IMR-90 (cell line): ENCODE results near the gene XPR1. TPM values are rescaled to one million over a fixed set of nuclear protein-coding genes. Genes with fewer than 3 reads are reported as not detected.

Experiments used
- ATAC-seq: fragments of 200-7000 bp; cut with Tn5 transposase; 2 replicates; pipeline ENCODE4 v1.9.1; 2020; ENCODE audit warnings: low read depth, mild to moderate bottlenecking, moderate library complexity
- BruUV-seq: library from RNA; stranded (reverse); fragments of 400-500 nt; replicated peaks from 2 replicates; lab custom pipeline; 2021; lab: Mats Ljungman, UMichigan
- CTCF ChIA-PET: fragments of 300-600 bp; formaldehyde crosslinking; extraction: SDS; loops from one replicate; lab custom pipeline; 2021; ENCODE audit warnings: antibody characterized with exemption; lab: Yijun Ruan, JAX
- POLR2A ChIA-PET: fragments of 300-600 bp; sonication (Branson Sonifier 250); formaldehyde crosslinking; loops from one replicate; lab custom pipeline; 2022; ENCODE audit warnings: antibody characterized with exemption; ENCODE audit not compliant: unreplicated experiment; lab: Charles Lee
- DNase-seq: peaks from one replicate; pipeline ENCODE4 v3.0.0; 2013
- H2AFZ ChIP-seq: replicated peaks from 2 replicates; pipeline ENCODE3; 2013; ENCODE audit warnings: low read length, mild to moderate bottlenecking; ENCODE audit not compliant: poor library complexity
- H2AK5ac ChIP-seq: 2 replicates; pipeline ENCODE4 v1.6.1; 2013; ENCODE audit warnings: low read depth, low read length, inconsistent platforms
- H2AK9ac ChIP-seq: replicated peaks from 2 replicates; pipeline ENCODE3; 2013; ENCODE audit warnings: mild to moderate bottlenecking, low read depth, low read length, moderate library complexity; ENCODE audit not compliant: poor library complexity
- H2BK120ac ChIP-seq: 2 replicates; pipeline ENCODE4 v1.6.1; 2013; ENCODE audit warnings: low read depth, low read length, inconsistent platforms
- H2BK15ac ChIP-seq: 3 replicates; pipeline ENCODE4 v1.6.1; 2013; ENCODE audit warnings: low read depth, low read length, inconsistent platforms
- H2BK20ac ChIP-seq: 2 replicates; pipeline ENCODE4 v1.6.1; 2013; ENCODE audit warnings: low read depth, mild to moderate bottlenecking, inconsistent platforms, low read length, moderate library complexity
- H2BK5ac ChIP-seq: 2 replicates; pipeline ENCODE4 v1.6.1; 2013; ENCODE audit warnings: mild to moderate bottlenecking, low read depth, low read length, inconsistent platforms; ENCODE audit not compliant: poor library complexity, severe bottlenecking
- H3K14ac ChIP-seq: replicated peaks from 2 replicates; pipeline ENCODE4 v1.6.1; 2013; ENCODE audit warnings: low read depth, low read length, inconsistent platforms
- H3K18ac ChIP-seq: 2 replicates; pipeline ENCODE4 v1.6.1; 2013; ENCODE audit warnings: low read depth, low read length, control low read depth
- H3K23ac ChIP-seq: 2 replicates; pipeline ENCODE4 v1.6.1; 2013; ENCODE audit warnings: low read depth, low read length, inconsistent platforms
- H3K27ac ChIP-seq: 2 replicates; pipeline ENCODE4 v1.5.1; 2013; ENCODE audit warnings: mild to moderate bottlenecking, control low read depth, low read length; ENCODE audit not compliant: insufficient read depth
- H3K27me3 ChIP-seq: 2 replicates; pipeline ENCODE4 v1.6.1; 2013; ENCODE audit warnings: low read length; ENCODE audit not compliant: control insufficient read depth, insufficient read depth
- H3K36me3 ChIP-seq: 2 replicates; pipeline ENCODE4 v1.6.1; 2013; ENCODE audit warnings: low read length, mixed read lengths; ENCODE audit not compliant: control insufficient read depth, insufficient read depth
- H3K4ac ChIP-seq: 2 replicates; pipeline ENCODE4 v1.6.1; 2013; ENCODE audit warnings: low read depth, low read length, inconsistent platforms
- H3K4me1 ChIP-seq: 2 replicates; pipeline ENCODE4 v1.6.1; 2013; ENCODE audit warnings: low read length, mixed read lengths; ENCODE audit not compliant: control insufficient read depth, insufficient read depth
- H3K4me2 ChIP-seq: 2 replicates; pipeline ENCODE4 v1.6.1; 2013; ENCODE audit warnings: low read depth, mild to moderate bottlenecking, control low read depth, low read length, moderate library complexity
- H3K4me3 ChIP-seq: 2 replicates; pipeline ENCODE4 v1.5.1; 2013; ENCODE audit warnings: low read depth, mild to moderate bottlenecking, control low read depth, low read length, moderate library complexity; ENCODE audit not compliant: insufficient read depth
- H3K56ac ChIP-seq: 2 replicates; pipeline ENCODE4 v1.6.1; 2013; ENCODE audit warnings: low read length, inconsistent platforms; ENCODE audit not compliant: insufficient read depth; ENCODE audit errors: extremely low read depth
- H3K79me1 ChIP-seq, 2 experiments: 2 replicates each; pipeline ENCODE4 v1.6.1; 2013; ENCODE audit warnings: low read length in 2 of 2, inconsistent platforms in 1 of 2, low read depth in 1 of 2
- H3K9ac ChIP-seq: 2 replicates; pipeline ENCODE4 v1.6.1; 2013; ENCODE audit warnings: low read depth, low read length, control low read depth
- H3K9me1 ChIP-seq: 2 replicates; pipeline ENCODE4 v1.6.1; 2013; ENCODE audit warnings: low read length, inconsistent platforms; ENCODE audit not compliant: insufficient read depth
- H3K9me3 ChIP-seq: 2 replicates; pipeline ENCODE4 v1.6.1; 2013; ENCODE audit warnings: low read length; ENCODE audit not compliant: control insufficient read depth, insufficient read depth
- H4K20me1 ChIP-seq: 2 replicates; pipeline ENCODE4 v1.6.1; 2013; ENCODE audit warnings: low read length, inconsistent platforms; ENCODE audit not compliant: insufficient read depth
- H4K5ac ChIP-seq: 2 replicates; pipeline ENCODE4 v1.6.1; 2013; ENCODE audit warnings: mild to moderate bottlenecking, low read depth, low read length, control low read depth
- H4K8ac ChIP-seq, 2 experiments: 2 replicates each; pipeline ENCODE4 v1.6.1; 2013; ENCODE audit warnings: low read depth in 2 of 2, low read length in 2 of 2, control low read depth in 1 of 2, inconsistent platforms in 1 of 2
- H4K91ac ChIP-seq: 2 replicates; pipeline ENCODE4 v1.6.1; 2013; ENCODE audit warnings: low read depth, low read length, inconsistent platforms; ENCODE audit not compliant: insufficient read depth
- FOS ChIP-seq: fragments of 150-350 bp; IDR thresholded peaks from 2 replicates; pipeline ENCODE4 v1.6.1; 2016; ENCODE audit warnings: low read depth, low read length
- POLR2A ChIP-seq: IDR thresholded peaks from 2 replicates; pipeline ENCODE4 v1.6.1; 2012; ENCODE audit warnings: mild to moderate bottlenecking, low read depth, low read length
- RCOR1 ChIP-seq: IDR thresholded peaks from 2 replicates; pipeline ENCODE4 v1.6.1; 2012; ENCODE audit warnings: mild to moderate bottlenecking, low read length, improper control_type of control experiment; ENCODE audit not compliant: insufficient replicate concordance
- RFX5 ChIP-seq: IDR thresholded peaks from 2 replicates; pipeline ENCODE4 v1.8.0; 2012; ENCODE audit warnings: low read depth, mild to moderate bottlenecking, low read length, moderate library complexity
- WGBS, 2 experiments: methylation state at CpG; one replicate each; pipeline versions ENCODE4 v1.1.5 to v1.1.7; 2013; ENCODE audit warnings: missing lambda C conversion rate in 2 of 2; ENCODE audit not compliant: insufficient read length in 1 of 2; ENCODE audit errors: extremely low coverage in 2 of 2; 5-methylcytosine and 5-hydroxymethylcytosine counted together
- dilution Hi-C: fragments of 300-500 bp; cut with HindIII; formaldehyde crosslinking; loops from one replicate; pipeline ENCODE4 v1.14.3; 2018; ENCODE audit warnings: low sequenced_read_pairs; ENCODE audit not compliant: unreplicated experiment
- in situ Hi-C: fragments of 300-500 bp; cut with MboI; formaldehyde crosslinking; loops from 3 replicates; pipeline ENCODE4 v1.14.3; 2019; ENCODE audit warnings: low sequenced_read_pairs, inconsistent platforms, mixed read lengths
- intact Hi-C: fragments of 100-400 bp; cut with micrococcal nuclease; formaldehyde crosslinking; loops from 2 replicates; pipeline ENCODE4 v1.10.0; 2022
- polyA plus RNA-seq, 3 experiments: library from polyadenylated mRNA; depleted of rRNA; stranded (reverse); fragments of >200 nt; gene quantifications; 2 replicates each; pipeline ENCODE4 v1.2.3, GENCODE V29; 2012; ENCODE audit warnings: low replicate concordance in 1 of 3
- total RNA-seq: library from RNA; depleted of rRNA; stranded (reverse); fragments of >200 nt; gene quantifications from 2 replicates; pipeline ENCODE4 v1.2.3, GENCODE V29; 2012
- TF ChIP-seq, protein P1 (sequence below): fragments of 150-350 bp; IDR thresholded peaks from 2 replicates; pipeline ENCODE4 v1.6.1; 2016; ENCODE audit warnings: low read depth, mild to moderate bottlenecking, low read length, moderate library complexity, borderline replicate concordance
- TF ChIP-seq, protein P2 (sequence below): conservative IDR thresholded peaks from 2 replicates; pipeline ENCODE4 v1.5.1; 2012; ENCODE audit warnings: mild to moderate bottlenecking, low read depth, low read length, improper control_type of control experiment

Gene XPR1
- total and polyA plus RNA-seq, 2 of the 4 experiments (the other 2 are of a cell fraction): 11.8 to 25.1 TPM

DNA sequence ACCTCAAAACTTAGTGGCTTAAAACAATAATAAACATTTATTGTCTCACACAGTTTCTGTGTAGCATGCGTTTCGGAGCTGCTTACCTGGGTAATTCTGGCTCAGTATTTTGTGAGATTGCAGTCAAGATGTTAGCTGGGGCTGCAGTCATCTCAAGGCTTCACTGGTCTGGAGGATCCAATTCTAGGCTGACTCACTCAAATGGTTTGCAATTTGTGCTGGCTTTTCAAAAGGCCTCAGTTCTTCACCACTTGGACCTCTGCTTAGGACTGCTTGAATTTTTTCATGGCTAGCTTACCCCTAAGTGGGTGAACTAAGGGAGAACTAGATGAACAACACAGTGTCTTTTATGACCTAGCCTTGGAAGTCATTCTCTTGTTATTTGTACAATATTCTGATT is 21.0 kb downstream of the XPR1 start:
- POLR2A ChIA-PET: interaction anchor here (0.5 kb wide), 1 partner anchor 238 kb away, joined by 3 read pairs; no protein-coding TSS in a partner anchor

More for the DNA sequence above, 21.0 kb downstream of the XPR1 start:
- no peak overlapping the region for H4K8ac ChIP-seq
- H3K18ac ChIP-seq: no peak overlapping the region
- in situ Hi-C loops: no loop called here
- no peak overlapping the region for H3K27ac ChIP-seq
- H3K4ac ChIP-seq: no peak overlapping the region
- no peak overlapping the region for H4K91ac ChIP-seq
- H2AK9ac ChIP-seq: no peak overlapping the region
- no peak overlapping the region for H2BK5ac ChIP-seq
- no peaks in the 10 kb centered on the region for H3K36me3 ChIP-seq
- H3K4me2 ChIP-seq: no peak overlapping the region
- H2BK20ac ChIP-seq: no peak overlapping the region
- no peaks in the 10 kb centered on the region for H3K9me3 ChIP-seq
- no peak overlapping the region for H3K23ac ChIP-seq
- no peak overlapping the region for H3K9ac ChIP-seq
- no peaks in the 10 kb centered on the region for H3K27me3 ChIP-seq
- H2AK5ac ChIP-seq: no peak overlapping the region
- H2BK15ac ChIP-seq: no peak overlapping the region
- peak; percentile 72 for ATAC-seq
- no peak overlapping the region for H3K4me3 ChIP-seq
- dilution Hi-C loops: no loop called here
- H2AFZ ChIP-seq: no peak overlapping the region
- H4K20me1 ChIP-seq: peaks cover 11% of the 10 kb centered on the region; the same call in 1 of the 2 replicates
- H2BK120ac ChIP-seq: no peak overlapping the region
- CTCF ChIA-PET: no interaction called here
- TF ChIP-seq, protein P1, sequence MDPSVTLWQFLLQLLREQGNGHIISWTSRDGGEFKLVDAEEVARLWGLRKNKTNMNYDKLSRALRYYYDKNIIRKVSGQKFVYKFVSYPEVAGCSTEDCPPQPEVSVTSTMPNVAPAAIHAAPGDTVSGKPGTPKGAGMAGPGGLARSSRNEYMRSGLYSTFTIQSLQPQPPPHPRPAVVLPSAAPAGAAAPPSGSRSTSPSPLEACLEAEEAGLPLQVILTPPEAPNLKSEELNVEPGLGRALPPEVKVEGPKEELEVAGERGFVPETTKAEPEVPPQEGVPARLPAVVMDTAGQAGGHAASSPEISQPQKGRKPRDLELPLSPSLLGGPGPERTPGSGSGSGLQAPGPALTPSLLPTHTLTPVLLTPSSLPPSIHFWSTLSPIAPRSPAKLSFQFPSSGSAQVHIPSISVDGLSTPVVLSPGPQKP: no peak
- TF ChIP-seq RCOR1: no peak
- TF ChIP-seq RFX5: no peak
- TF ChIP-seq, protein P2, sequence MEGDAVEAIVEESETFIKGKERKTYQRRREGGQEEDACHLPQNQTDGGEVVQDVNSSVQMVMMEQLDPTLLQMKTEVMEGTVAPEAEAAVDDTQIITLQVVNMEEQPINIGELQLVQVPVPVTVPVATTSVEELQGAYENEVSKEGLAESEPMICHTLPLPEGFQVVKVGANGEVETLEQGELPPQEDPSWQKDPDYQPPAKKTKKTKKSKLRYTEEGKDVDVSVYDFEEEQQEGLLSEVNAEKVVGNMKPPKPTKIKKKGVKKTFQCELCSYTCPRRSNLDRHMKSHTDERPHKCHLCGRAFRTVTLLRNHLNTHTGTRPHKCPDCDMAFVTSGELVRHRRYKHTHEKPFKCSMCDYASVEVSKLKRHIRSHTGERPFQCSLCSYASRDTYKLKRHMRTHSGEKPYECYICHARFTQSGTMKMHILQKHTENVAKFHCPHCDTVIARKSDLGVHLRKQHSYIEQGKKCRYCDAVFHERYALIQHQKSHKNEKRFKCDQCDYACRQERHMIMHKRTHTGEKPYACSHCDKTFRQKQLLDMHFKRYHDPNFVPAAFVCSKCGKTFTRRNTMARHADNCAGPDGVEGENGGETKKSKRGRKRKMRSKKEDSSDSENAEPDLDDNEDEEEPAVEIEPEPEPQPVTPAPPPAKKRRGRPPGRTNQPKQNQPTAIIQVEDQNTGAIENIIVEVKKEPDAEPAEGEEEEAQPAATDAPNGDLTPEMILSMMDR: no peak
- no peak for TF ChIP-seq FOS
- TF ChIP-seq POLR2A: no peak
- no peak overlapping the region for H4K5ac ChIP-seq
- H3K4me1 ChIP-seq: no peaks in the 10 kb centered on the region
- no peak overlapping the region for H3K14ac ChIP-seq
- H3K56ac ChIP-seq: no peak overlapping the region
- intact Hi-C loops: no loop called here
- no TSS peak for BruUV-seq
- H3K9me1 ChIP-seq: no peaks in the 10 kb centered on the region
- no CpG with 5 or more reads among the region's 2 CpGs for WGBS, 2 experiments
- peaks cover 23 to 30% of the 10 kb centered on the region in 2 experiments; a peak in 3 of 4 replicates for H3K79me1 ChIP-seq
- peak; percentile 59 for DNase-seq
